Measurements from ENCODE around the gene TELO2. TPM values are rescaled to one million over a fixed set of nuclear protein-coding genes. Genes with fewer than 3 reads are reported as not detected.

Gene TELO2
- total RNA-seq = 10 to 100 TPM; 28.5 to 64.2 (median 44.0) TPM
- polyA plus RNA-seq = 100 to 1,000 TPM in 1 of 3 donors, 10 to 100 TPM in 2; 60.3 to 110 (median 83.5) TPM
- long read RNA-seq, donor 1 = 0 reads
- long read RNA-seq, donor 2, partial matches to known transcripts = 0 of 4 reads
- long read RNA-seq, donor 2, other reads (novel, unspliced or antisense) = 0 of 4 reads

- no peak for TF ChIP-seq POLR2A (IDR thresholded peaks at IDR 0.05)
- TF ChIP-seq POLR2AphosphoS5 (IDR thresholded peaks at IDR 0.05) = peak; percentile 82 to 87 (median 86)
- TF ChIP-seq, protein P1, sequence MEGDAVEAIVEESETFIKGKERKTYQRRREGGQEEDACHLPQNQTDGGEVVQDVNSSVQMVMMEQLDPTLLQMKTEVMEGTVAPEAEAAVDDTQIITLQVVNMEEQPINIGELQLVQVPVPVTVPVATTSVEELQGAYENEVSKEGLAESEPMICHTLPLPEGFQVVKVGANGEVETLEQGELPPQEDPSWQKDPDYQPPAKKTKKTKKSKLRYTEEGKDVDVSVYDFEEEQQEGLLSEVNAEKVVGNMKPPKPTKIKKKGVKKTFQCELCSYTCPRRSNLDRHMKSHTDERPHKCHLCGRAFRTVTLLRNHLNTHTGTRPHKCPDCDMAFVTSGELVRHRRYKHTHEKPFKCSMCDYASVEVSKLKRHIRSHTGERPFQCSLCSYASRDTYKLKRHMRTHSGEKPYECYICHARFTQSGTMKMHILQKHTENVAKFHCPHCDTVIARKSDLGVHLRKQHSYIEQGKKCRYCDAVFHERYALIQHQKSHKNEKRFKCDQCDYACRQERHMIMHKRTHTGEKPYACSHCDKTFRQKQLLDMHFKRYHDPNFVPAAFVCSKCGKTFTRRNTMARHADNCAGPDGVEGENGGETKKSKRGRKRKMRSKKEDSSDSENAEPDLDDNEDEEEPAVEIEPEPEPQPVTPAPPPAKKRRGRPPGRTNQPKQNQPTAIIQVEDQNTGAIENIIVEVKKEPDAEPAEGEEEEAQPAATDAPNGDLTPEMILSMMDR (IDR thresholded peaks at IDR 0.05 in 8 of 11, conservative IDR thresholded peaks at IDR 0.05 in 3 of 11) = peak in 7 of 11 experiments; percentile 11 to 37 (median 25)
- H3K4me3 ChIP-seq = peak within 1 kb of the TSS; percentile 40 to 93 (median 77)
- intact Hi-C loops (cut with DNase I; ENCODE audit: low total_unique reads) = no loop called here
Measured at GRCh38 chr16:1492923-1493745, at the start of gene TELO2. Gene TELO2 (plus strand): TSS chr16:1493360. CDS start chr16:1494282, 922 bp downstream.

GRCh38 chr16:1443403-1443973 lies 49.7 kb upstream of the TELO2 start:
- Histone ChIP-seq H3K4me3 (no peak overlapping the region), H3K4me1 (peaks cover 0 to 28% (median 2%) of the 10 kb centered on the region in 6 donors), H3K27ac (no peak overlapping the region), H3K36me3 (peaks cover 0 to 61% (median 34%) of the 10 kb centered on the region in 6 donors), H3K27me3 (replicated peaks in 1 of 7) (no peaks in the 10 kb centered on the region), H3K9me3 (no peaks in the 10 kb centered on the region)
- 67 to 98% (median 84%) methylated on average over 7 to 38 of the region's 38 CpGs for WGBS, 5 donors
- intact Hi-C loops (cut with DNase I; ENCODE audit: low total_unique reads) = no loop called here
- no peak for TF ChIP-seq POLR2A (IDR thresholded peaks at IDR 0.05)
- peak in 1 of 3 donors; percentile 43 for TF ChIP-seq POLR2AphosphoS5 (IDR thresholded peaks at IDR 0.05)
- TF ChIP-seq, protein P1 (IDR thresholded peaks at IDR 0.05 in 8 of 11, conservative IDR thresholded peaks at IDR 0.05 in 3 of 11) = no peak
- no peak for DNase-seq

More at GRCh38 chr16:1492923-1493745, at the start of gene TELO2:
- peak within 1 kb of the TSS; percentile 73 to 94 (median 88) for H3K27ac ChIP-seq
- no peaks in the 10 kb centered on the region for H3K9me3 ChIP-seq
- H3K4me1 ChIP-seq = peaks cover 15 to 49% (median 29%) of the 10 kb centered on the region in 6 donors
- DNase-seq = peak; percentile 95
- peaks cover 0 to 39% (median 33%) of the 10 kb centered on the region in 6 donors for H3K36me3 ChIP-seq
- no peaks in the 10 kb centered on the region for H3K27me3 ChIP-seq (replicated peaks in 1 of 7)
- WGBS, 5 donors = 0 to 2% (median 1%) methylated on average over 22 to 89 of the region's 89 CpGs

DNA sequence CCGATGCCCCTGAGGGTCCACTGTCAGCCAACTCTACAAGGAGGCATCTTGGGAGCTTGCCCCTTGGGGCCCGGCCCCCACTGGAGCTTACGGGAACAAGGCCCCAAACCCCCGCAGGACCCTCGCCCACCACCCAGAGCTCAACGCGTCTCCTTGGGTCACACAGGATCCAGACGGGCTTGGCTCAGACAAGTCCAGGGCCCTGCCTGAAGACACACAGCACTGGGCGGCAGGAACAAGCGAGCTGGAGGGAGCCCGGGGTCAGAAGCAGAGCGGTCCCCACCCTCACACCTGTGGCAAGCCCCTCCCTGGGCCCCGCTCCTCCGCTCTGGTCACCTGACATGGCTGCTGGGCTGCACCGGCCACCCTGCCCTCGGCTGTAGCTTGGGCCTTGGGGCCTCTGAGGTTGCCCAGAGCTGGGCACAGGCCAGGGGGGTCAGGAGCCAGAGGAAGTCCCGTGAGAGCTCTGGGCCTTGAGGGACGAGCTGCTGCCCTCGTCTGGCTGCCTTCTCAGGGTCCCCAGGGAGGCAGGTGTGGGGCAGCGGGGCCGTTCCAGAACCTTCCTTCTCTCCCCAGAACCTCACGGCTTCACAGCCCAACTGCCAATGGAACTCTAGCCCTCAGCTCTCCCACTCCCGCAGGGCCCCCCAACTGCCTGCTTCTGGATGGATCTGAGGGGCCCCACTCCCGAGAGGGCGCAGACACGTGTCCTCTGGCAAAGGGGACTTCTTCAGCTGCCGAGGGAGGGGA lies 49.0 kb upstream of the TELO2 start, which contains the start of gene CCDC154:
CCDC154 (minus strand) TSS at position 577 of the 750 bp plus-strand sequence; CDS start at position 343, 234 bp downstream.
- Histone ChIP-seq H3K9me3 (no peaks in the 10 kb centered on the region), H3K4me3 (no peak within 1 kb of the TSS), H3K36me3 (peaks cover 0 to 61% (median 41%) of the 10 kb centered on the region in 6 donors), H3K27ac (peak within 1 kb of the TSS in 3 of 8 donors; percentile 51 to 87 (median 60)), H3K27me3 (replicated peaks in 1 of 7) (no peaks in the 10 kb centered on the region), H3K4me1 (peaks cover 0 to 28% (median 2%) of the 10 kb centered on the region in 6 donors)
- DNase-seq = no peak
- intact Hi-C loops (cut with DNase I; ENCODE audit: low total_unique reads) = no loop called here
- TF ChIP-seq POLR2AphosphoS5 (IDR thresholded peaks at IDR 0.05) = peak; percentile 23 to 40 (median 23)
- TF ChIP-seq, protein P1 (IDR thresholded peaks at IDR 0.05 in 8 of 11, conservative IDR thresholded peaks at IDR 0.05 in 3 of 11) = no peak
- 65 to 80% (median 78%) methylated on average over 14 to 27 of the region's 27 CpGs for WGBS, 5 donors
